ENCODE measurements around the gene KLF6. TPM values are rescaled to one million over a fixed set of nuclear protein-coding genes. Genes with fewer than 3 reads are reported as not detected.

KLF6 gene
- total RNA-seq, 4 donors from 2014 or later, result 23.3 to 84.7 (median 49.8) TPM

- Histone ChIP-seq H3K9me3 (no peaks in the 10 kb centered on the region), H3K4me1 (peaks cover 69 to 77% of the 10 kb centered on the region in 2 donors), H3K4me3 (peak overlapping the region in 3 of 4 donors; percentile 83 to 91 (median 89)), H3K27ac (peak overlapping the region; percentile 97 to 100 (median 98)), H3K27me3 (no peaks in the 10 kb centered on the region), H3K36me3 (peaks cover 0 to 56% of the 10 kb centered on the region in 2 donors)
- in situ Hi-C loops (cut with MboI; ENCODE audit: low sequenced_read_pairs in 4 of 4) (loop anchor here in 3 of 4 donors (10.0 to 25.0 kb wide), 3 partner anchors 313 to 984 kb away; no protein-coding TSS in a partner anchor), intact Hi-C loops (cut with DNase I; ENCODE audit: low total_unique reads) (loop anchor here (5.0 to 10.0 kb wide), 2 partner anchors 153 to 541 kb away; no protein-coding TSS in a partner anchor)
- DNase-seq, result no peak
- no peak for ATAC-seq
- no peak for TF ChIP-seq CTCF (IDR thresholded peaks at IDR 0.05 in 4 of 5, conservative IDR thresholded peaks at IDR 0.05 in 1 of 5)
- no peak for TF ChIP-seq POLR2A (IDR thresholded peaks at IDR 0.05)
Observed at GRCh38 chr10:3777981-3778691, 6.9 kb downstream of the KLF6 start.

- peak; percentile 24 to 29 for ATAC-seq
- intact Hi-C loops (cut with DNase I; ENCODE audit: low total_unique reads), result loop anchor here (5.0 to 10.0 kb wide), 2 partner anchors 152 to 540 kb away; no protein-coding TSS in a partner anchor
- no peaks in the 10 kb centered on the region for H3K27me3 ChIP-seq
- peak; percentile 8 to 48 for TF ChIP-seq POLR2A (IDR thresholded peaks at IDR 0.05)
- no peak for TF ChIP-seq CTCF (IDR thresholded peaks at IDR 0.05 in 4 of 5, conservative IDR thresholded peaks at IDR 0.05 in 1 of 5)
- peak overlapping the region in 2 of 4 donors; percentile 83 to 89 for H3K4me3 ChIP-seq
- peaks cover 69 to 75% of the 10 kb centered on the region in 2 donors for H3K4me1 ChIP-seq
- peak overlapping the region; percentile 97 to 100 (median 98) for H3K27ac ChIP-seq
- peaks cover 0 to 52% of the 10 kb centered on the region in 2 donors for H3K36me3 ChIP-seq
- DNase-seq, result peak; percentile 39 to 53
- no peaks in the 10 kb centered on the region for H3K9me3 ChIP-seq
- in situ Hi-C loops (cut with MboI; ENCODE audit: low sequenced_read_pairs in 4 of 4), result loop anchor here in 3 of 4 donors (10.0 to 25.0 kb wide), 3 partner anchors 312 to 985 kb away; no protein-coding TSS in a partner anchor
Observed at GRCh38 chr10:3776796-3777571, 8.0 kb downstream of the KLF6 start.

GRCh38 chr10:3775696-3776551 is 9.1 kb downstream of the KLF6 start:
- Histone ChIP-seq H3K27ac (peak overlapping the region; percentile 97 to 100 (median 98)), H3K4me1 (peaks cover 64% of the 10 kb centered on the region in 2 donors), H3K4me3 (no peak overlapping the region), H3K9me3 (no peaks in the 10 kb centered on the region), H3K36me3 (peaks cover 0 to 42% of the 10 kb centered on the region in 2 donors), H3K27me3 (no peaks in the 10 kb centered on the region)
- in situ Hi-C loops (cut with MboI; ENCODE audit: low sequenced_read_pairs in 4 of 4) (loop anchor here in 3 of 4 donors (10.0 to 25.0 kb wide), 3 partner anchors 311 to 986 kb away; no protein-coding TSS in a partner anchor), intact Hi-C loops (cut with DNase I; ENCODE audit: low total_unique reads) (loop anchor here (1.0 to 10.0 kb wide), 3 partner anchors 26 to 539 kb away; no protein-coding TSS in a partner anchor)
- peak; percentile 28 to 31 for ATAC-seq
- DNase-seq, result peak in 1 of 2 donors; percentile 48
- TF ChIP-seq POLR2A (IDR thresholded peaks at IDR 0.05) (no peak), CTCF (IDR thresholded peaks at IDR 0.05 in 4 of 5, conservative IDR thresholded peaks at IDR 0.05 in 1 of 5) (no peak)

All from gastrocnemius medialis (tissue), 4 donors.